ENCODE measurements around the gene PVALEF.

PVALEF gene

GRCh38 chr17:81165246-81166032, at the start of gene PVALEF:
Gene PVALEF, plus strand, starts transcription at chr17:81165507. Its CDS starts 15,720 bp downstream, at chr17:81181227.
- no peak for DNase-seq

GRCh38 chr17:81115749-81116464, 49.4 kb upstream of the PVALEF start:
- DNase-seq: no peak

DNA sequence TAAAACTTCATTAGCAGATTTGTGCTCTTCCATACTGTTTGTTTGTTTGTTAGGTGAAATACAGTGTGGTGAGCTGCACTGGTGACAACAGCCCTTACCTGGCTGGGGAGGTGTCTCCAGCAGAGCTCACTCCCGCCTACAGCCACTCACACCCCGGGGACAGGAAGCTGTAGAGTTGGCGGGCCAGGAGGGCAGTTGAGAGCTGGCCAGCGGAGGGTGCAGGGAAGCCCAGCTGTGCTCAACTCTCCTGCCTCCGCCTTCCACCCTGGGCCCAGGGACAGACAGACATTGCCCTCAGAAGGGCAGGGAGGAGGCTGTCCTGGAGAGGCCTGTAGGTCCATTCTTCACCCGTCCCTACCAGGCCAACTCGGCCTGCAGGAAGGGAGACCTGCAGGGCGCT, 48.6 kb upstream of the PVALEF start:
- no peak for DNase-seq

- DNase-seq: no peak
Measured at GRCh38 chr17:81117672-81118198, 47.6 kb upstream of the PVALEF start.

- no peak for DNase-seq
Measured at GRCh38 chr17:81118308-81119221, 46.7 kb upstream of the PVALEF start.

DNA sequence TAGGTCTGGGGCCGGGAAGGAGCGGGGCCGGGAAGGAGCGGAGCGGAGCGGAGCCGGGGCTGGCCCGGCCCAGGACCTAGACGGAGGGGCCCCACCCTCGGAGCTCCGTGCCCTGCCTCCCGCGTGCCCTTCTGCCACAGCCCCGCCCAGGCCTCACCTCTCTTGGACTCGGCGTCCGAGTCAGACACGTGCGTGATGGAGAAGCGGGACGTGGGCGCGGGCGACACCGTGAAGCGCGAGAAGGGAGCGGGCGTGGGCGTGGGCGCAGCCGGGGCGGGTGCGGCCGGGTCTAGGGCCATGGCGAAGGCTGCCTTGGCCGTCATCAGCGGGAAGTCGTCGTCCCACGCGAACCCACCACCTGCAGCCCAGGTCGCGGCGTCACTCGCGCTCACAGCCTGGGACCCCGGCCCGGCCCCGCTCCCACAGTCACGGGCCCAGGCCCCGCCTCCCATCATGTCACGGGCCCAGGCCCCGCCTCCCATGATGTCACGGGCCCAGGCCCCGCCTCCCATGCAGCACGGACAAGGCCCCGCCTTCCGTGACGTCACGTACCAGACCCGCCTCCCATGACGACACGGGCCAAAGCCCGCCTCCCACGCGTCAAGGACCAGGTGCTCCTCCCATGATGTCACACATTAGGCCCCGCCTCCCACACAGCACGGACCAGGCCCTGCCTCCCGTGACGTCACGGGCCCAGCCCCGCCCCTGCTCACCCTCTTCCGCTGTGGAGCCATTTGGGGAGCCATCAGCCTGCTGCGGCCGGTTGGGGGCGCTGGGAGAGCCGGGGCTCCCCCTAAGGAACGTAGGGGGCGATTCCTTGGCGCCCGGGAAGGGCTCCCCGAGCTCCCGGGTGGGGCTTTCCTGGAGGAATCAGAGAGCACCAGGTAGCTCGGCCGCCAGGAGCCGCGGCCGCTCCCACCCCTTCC, 45.8 kb upstream of the PVALEF start:
- peak; percentile 85 for DNase-seq

- no peak for DNase-seq
Measured at GRCh38 chr17:81120149-81120484, 45.2 kb upstream of the PVALEF start.

- DNase-seq: no peak
Measured at GRCh38 chr17:81120695-81121621, 44.3 kb upstream of the PVALEF start.

GRCh38 chr17:81121841-81122733, 43.2 kb upstream of the PVALEF start:
- DNase-seq: no peak

GRCh38 chr17:81123052-81124048, 42.0 kb upstream of the PVALEF start:
- no peak for DNase-seq

DNA sequence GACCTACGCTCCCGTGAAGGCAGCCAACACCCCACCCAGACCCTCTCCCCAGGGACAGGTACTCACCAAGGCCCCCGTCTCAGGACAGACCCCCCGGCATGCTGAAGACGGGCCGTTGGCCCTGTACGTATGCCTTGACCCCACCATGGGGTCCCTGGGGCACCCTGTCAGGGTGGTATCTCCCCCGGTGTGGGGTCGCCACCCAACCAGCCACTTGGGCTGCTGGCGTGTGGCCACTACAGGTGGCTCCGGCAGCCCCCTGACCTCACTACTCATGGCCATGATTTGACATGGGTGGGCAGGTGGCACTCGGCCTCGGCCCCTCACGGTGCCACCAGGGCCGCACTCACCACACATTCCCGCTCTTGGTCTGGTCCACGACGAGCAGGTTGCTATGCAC, 40.9 kb upstream of the PVALEF start:
- no peak for DNase-seq

- DNase-seq: no peak
Measured at GRCh38 chr17:81125573-81126081, 39.7 kb upstream of the PVALEF start.

- DNase-seq: no peak
Measured at GRCh38 chr17:81126281-81127132, 38.8 kb upstream of the PVALEF start.

- DNase-seq: no peak
Measured at GRCh38 chr17:81127133-81127455, 38.2 kb upstream of the PVALEF start.

DNA sequence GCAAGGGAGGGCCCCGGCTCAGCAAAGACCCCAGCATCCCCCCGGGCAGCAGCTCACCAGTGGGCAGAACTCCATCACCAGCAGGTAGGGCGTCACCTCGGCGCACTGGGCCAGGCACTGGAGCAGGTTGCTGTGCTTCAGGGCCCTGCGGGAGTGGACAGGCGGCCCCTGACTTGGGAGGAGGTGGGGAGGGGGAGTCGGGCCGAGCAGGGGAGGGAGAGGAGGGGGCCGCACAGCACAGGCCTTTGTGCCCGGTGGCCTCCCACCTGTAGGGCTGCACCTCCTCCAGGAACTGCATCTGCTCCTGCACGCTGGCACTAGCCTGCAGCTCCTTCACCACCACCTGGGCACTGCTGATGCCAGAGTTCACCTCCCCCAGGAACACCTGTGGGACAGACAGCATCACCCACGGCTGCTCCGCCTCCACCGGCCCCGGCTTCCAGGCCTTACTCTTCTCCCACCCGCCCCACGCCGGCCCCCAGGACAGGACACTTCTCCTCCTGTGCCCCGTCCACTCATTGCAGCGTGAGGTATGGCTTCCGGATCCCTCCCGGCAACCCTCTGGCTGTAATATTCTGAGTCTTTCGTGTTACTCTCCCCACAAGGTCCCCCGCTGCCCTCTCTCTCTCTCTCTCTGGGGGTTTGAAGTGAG, 37.7 kb upstream of the PVALEF start:
- DNase-seq: no peak

- no peak for DNase-seq
Measured at GRCh38 chr17:81128338-81128737, 37.0 kb upstream of the PVALEF start.

GRCh38 chr17:81128774-81129173, 36.5 kb upstream of the PVALEF start:
- no peak for DNase-seq
